Measurements from ENCODE around the gene ADCY4. TPM values are rescaled to one million over a fixed set of nuclear protein-coding genes. Genes with fewer than 3 reads are reported as not detected.
A peak's percentile ranks its signal among the peaks of the same experiment; 100 is the strongest.

ADCY4 gene
- total and polyA plus RNA-seq, 2 of the 8 experiments (the other 6 are each of a cell fraction or from before 2014, with no cell fraction given), result 0.27 to 0.35 TPM

GRCh38 chr14:24369463-24369862 is 34.6 kb upstream of the ADCY4 start:
- peak overlapping the region; percentile 53; the same call in 1 of the 2 replicates for H3K27ac ChIP-seq (ENCODE audit: low read depth, low read length)
- WGBS, 2 experiments (ENCODE audit: extremely low coverage in 1 of 2, insufficient coverage in 1 of 2, insufficient read length in 1 of 2, insufficient replicate concordance in 2 of 2, low coverage in 1 of 2, low lambda C conversion rate in 2 of 2, missing lambda C conversion rate in 1 of 2), result 88% methylated on average over 8 of the region's 20 CpGs; no CpG with 5 or more reads in 1 of the 2 experiments
- H4K20me1 ChIP-seq (replicated peaks in 1 of 2; ENCODE audit: control insufficient read depth in 1 of 2, insufficient read depth in 2 of 2, low read length in 2 of 2), result peaks cover 0 to 3% of the 10 kb centered on the region in 2 experiments
- H3K4me2 ChIP-seq (ENCODE audit: insufficient read depth in 1 of 2, low read depth in 2 of 2, low read length in 2 of 2), result peak overlapping the region; percentile 76 to 82
- no peaks in the 10 kb centered on the region for H3K9me3 ChIP-seq (ENCODE audit: insufficient read depth in 2 of 2, low read depth in 1 of 2, low read length in 1 of 2)
- peaks cover 0 to 10% (median 7%) of the 10 kb centered on the region in 4 experiments; a peak in 6 of 7 replicates for H3K4me1 ChIP-seq (replicated peaks in 1 of 4; ENCODE audit: control insufficient read depth in 3 of 4, insufficient read depth in 4 of 4, low read length in 3 of 4)
- no peaks in the 10 kb centered on the region for H3K79me2 ChIP-seq (ENCODE audit: control insufficient read depth in 1 of 2, insufficient read depth in 2 of 2, low read length in 2 of 2)
- H3K36me3 ChIP-seq (ENCODE audit: control insufficient read depth in 2 of 4, insufficient read depth in 4 of 4, low read length in 3 of 4), result peaks cover 3 to 11% (median 6%) of the 10 kb centered on the region in 4 experiments; a peak in 5 of 8 replicates
- H3K18ac ChIP-seq (ENCODE audit: extremely low read depth, low read length), result no peak overlapping the region
- 0 out of 2 replicates have a peak overlapping the region, but pooled peaks have one; percentile 66 for H2BK5ac ChIP-seq (ENCODE audit: low read depth, low read length)
- H4K5ac ChIP-seq (ENCODE audit: insufficient read length, low read depth, low read length), result no peak overlapping the region
- no peak overlapping the region for H4K8ac ChIP-seq (ENCODE audit: extremely low read depth, insufficient read depth, low read length)
- no peak overlapping the region for H3K56ac ChIP-seq (replicated peaks; ENCODE audit: insufficient read length, low read depth, low read length)
- no peaks in the 10 kb centered on the region; a peak in 1 of 7 replicates for H3K27me3 ChIP-seq (replicated peaks in 1 of 4; ENCODE audit: control insufficient read depth in 3 of 4, extremely low read depth in 1 of 4, insufficient read depth in 3 of 4, low read length in 3 of 4)
- H3K4ac ChIP-seq (replicated peaks; ENCODE audit: insufficient read length, low read depth, low read length), result no peak overlapping the region
- no peak overlapping the region for H2AFZ ChIP-seq (ENCODE audit: low read length)
- H2BK120ac ChIP-seq (replicated peaks; ENCODE audit: low read depth, low read length), result no peak overlapping the region
- FAIRE-seq (no peak), DNase-seq (ENCODE audit: low read depth in 1 of 2, low spot score in 2 of 2) (no peak)
- TF ChIP-seq KDM4A (IDR thresholded peaks at IDR 0.05; ENCODE audit: low read depth, low read length, severe bottlenecking), result no peak
- peak overlapping the region; percentile 73 to 100 (median 82); a peak in 6 of 8 replicates for H3K4me3 ChIP-seq (ENCODE audit: extremely low read depth in 1 of 4, insufficient read depth in 2 of 4, low read depth in 3 of 4, low read length in 4 of 4)
- ChIA-PET CTCF (ENCODE audit: partially characterized antibody) (interaction anchor here (0.6 to 16.4 kb wide), 12 partner anchors 9 to 73 kb away, joined by 3 to 207 read pairs (median 6); partner anchors contain the start of genes ADCY4, CBLN3, KHNYN and RIPK3), POLR2A (ENCODE audit: partially characterized antibody) (interaction anchor here (0.7 to 4.2 kb wide), 10 partner anchors 10 to 73 kb away, joined by 3 to 24 read pairs (median 3); partner anchors contain the start of genes CBLN3 and KHNYN)
- no peaks in the 10 kb centered on the region; the same call in 1 of the 2 replicates for H3K79me1 ChIP-seq (ENCODE audit: low read depth, low read length)
- 0 out of 2 replicates have a peak overlapping the region, but pooled peaks have one; percentile 40 for H2BK15ac ChIP-seq (ENCODE audit: low read length)
- H2AK5ac ChIP-seq (ENCODE audit: low read depth, low read length), result no peak overlapping the region
- H3K14ac ChIP-seq (ENCODE audit: insufficient read length), result no peak overlapping the region
- no peak overlapping the region for H3K23ac ChIP-seq (ENCODE audit: insufficient read length)
- peak overlapping the region in 2 of 4 experiments; percentile 24 to 54; a peak in 2 of 7 replicates for H3K9ac ChIP-seq (replicated peaks in 1 of 4; ENCODE audit: extremely low read depth in 1 of 4, low read depth in 3 of 4, low read length in 3 of 4)
- no peak overlapping the region for H4K91ac ChIP-seq (replicated peaks; ENCODE audit: insufficient read length, low read length)
- H3K23me2 ChIP-seq (ENCODE audit: low read depth, low read length), result peaks cover 16% of the 10 kb centered on the region
- H2BK12ac ChIP-seq (ENCODE audit: low read depth, low read length), result no peak overlapping the region
- no peak overlapping the region for H2BK20ac ChIP-seq (ENCODE audit: low read length)
